Stimulated activated CD4-positive, alpha-beta T cell treated with anti-CD3 and anti-CD28 coated beads, Interleukin-4, amount 100 ng/mL, for 24 hours (primary cell): Measurements from ENCODE around the gene PCGF1.
"Not testable (repeated sequence)": the region's sequence is repeated elsewhere in the genome, so short reads cannot be mapped to it uniquely, and the experiment has no call there.

Experiments used
- DNase-seq: peaks from one replicate; pipeline ENCODE4 v3.0.0-alpha.2; 2020

PCGF1 gene

DNA sequence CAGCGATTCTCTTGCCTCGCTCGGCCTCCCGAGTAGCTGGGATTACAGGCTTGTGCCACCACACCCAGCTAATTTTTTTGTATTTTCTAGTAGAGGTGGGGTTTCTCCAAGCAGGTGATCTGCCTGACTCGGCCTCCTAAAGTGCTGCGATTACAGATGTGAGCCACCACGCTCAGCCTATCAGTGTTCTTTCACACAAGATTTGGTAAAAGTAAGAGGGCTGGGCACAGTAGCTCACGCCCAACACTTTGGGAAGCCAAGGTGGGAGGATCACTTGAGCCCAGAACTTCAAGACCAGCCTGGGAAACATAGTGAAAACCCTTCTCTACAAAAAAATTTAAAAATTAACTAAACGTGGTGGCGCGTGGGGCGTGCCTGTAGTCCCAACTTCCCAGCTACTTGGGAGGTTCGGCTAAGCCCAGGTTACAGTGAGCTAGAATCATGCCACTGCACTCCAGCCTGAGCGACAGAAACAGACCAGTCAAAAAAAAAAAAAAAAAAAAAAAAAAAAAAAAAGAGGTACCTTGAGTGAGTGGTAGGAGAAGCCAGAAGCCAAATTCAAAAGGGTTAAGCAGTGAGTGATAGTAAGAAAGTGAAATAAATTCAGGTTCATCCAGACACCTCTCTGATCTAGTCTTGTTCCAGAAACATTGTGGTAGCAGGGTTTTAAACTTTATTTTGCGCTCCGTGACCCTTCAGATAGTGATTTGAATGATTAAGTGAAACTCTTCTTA lies 36.0 kb downstream of the PCGF1 start:
- DNase-seq: no peak

DNA sequence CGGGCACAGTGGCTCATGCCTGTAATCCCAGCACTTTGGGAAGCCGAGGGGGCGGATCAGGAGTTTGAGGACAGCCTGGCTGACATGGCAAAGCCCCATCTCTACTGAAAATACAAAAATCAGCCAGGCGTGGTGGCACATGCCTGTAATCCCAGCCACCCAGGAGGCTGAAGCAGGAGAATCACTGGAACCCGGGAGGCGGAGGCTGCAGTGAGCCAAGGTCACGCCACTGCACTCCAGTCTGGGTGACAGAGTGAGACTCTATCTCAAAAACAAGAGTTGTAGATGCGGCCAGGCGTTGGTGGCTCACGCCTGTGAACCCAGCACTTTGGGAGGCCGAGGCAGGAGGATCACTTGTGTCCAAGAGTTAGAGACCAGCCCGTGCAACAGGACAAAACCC lies 36.8 kb downstream of the PCGF1 start:
- not testable (repeated sequence) for DNase-seq

DNA sequence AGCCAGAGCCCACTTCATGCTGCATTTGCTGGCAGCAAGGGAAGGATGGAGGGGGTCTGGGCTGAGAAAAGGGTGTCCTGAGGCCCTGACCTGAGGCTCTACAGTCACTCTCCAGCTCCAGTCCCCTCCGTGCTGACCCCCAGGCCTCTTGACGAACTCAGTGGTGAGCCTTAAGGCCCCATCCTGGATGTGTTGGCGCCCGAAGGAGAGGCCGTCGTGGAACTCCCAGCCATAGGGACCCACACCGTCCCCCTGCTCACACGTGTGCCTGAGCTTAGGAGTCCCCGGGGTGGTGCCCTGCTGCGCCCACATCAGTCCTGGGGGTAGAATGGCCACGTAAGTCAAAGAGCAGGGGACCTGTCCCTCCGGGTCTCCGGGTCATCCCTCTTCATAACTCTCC lies 43.1 kb downstream of the PCGF1 start:
- DNase-seq: no peak

DNA sequence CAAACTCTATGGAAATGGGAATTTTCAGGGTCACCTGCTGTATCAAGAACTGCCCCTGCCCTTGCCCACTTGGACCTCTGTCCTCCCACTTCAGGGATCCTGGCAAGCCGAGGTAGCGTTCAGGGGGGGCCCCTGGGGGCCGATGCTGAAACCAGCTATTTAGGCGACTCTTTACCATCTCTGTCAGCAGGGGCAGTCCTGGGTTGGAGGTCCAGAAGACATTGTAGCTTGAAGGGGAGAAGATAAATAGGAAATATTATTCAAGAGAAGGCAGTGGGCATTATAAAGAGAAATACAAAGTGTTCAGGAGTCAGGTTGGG lies 44.7 kb downstream of the PCGF1 start:
- no peak for DNase-seq

DNA sequence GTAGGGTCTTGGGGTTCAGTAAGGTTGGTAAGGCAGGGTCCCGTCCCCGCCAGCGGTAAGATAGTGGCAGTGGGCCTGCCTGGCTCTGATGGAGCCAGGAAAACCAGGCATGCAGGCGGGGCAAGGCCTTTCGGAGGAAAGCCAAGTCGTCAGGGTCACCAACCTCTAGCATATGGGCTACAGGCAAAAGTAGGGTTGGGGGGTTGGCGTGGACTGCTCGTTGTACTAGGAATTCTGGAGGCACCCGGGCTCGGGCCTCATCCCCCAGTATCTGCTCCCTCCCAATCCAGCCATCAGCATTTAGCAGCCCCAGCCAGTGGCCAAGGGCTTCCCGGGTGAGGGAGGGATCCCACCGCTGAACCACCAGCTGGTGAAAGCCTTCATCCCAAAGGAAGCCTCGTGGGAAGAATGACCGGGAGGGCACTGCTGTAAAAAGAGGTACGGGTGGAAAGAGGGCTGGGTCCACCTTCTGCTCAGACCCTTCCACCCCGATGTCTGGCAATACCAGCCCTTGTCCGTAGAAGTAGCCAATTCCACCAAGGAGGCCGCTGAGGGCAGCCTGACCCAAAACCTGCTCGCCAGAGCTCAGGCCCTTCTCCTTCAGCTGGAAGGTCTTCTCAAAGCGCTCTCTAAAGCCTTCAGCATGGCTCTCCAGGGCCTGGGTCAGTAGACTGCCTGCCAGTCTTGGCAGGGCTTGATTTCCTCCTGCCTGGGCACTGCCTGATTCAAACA lies 45.3 kb downstream of the PCGF1 start:
- no peak for DNase-seq

- DNase-seq: no peak
Measured at GRCh38 chr2:74461187-74462053, 46.1 kb downstream of the PCGF1 start.

DNA sequence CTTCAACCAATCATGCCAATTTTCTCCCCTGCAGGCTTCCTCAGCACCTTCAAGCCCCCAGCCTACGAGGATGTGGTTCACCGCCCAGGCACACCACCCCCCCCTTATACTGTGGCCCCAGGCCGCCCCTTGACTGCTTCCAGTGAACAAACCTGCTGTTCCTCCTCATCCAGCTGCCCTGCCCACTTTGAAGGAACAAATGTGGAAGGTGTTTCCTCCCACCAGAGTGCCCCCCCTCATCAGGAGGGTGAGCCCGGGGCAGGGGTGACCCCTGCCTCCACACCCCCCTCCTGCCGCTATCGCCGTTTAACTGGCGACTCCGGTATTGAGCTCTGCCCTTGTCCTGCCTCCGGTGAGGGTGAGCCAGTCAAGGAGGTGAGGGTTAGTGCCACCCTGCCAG lies 47.3 kb downstream of the PCGF1 start:
- not testable (repeated sequence) for DNase-seq

GRCh38 chr2:74459503-74460118 lies 47.9 kb downstream of the PCGF1 start:
- not testable (repeated sequence) for DNase-seq

- no peak for DNase-seq
Measured at GRCh38 chr2:74458938-74459363, 48.5 kb downstream of the PCGF1 start.

GRCh38 chr2:74458132-74458937 lies 49.2 kb downstream of the PCGF1 start, which contains the start of gene WBP1:
WBP1 (plus strand) TSS chr2:74458438; CDS start chr2:74458603, 165 bp downstream.
- DNase-seq: peak; percentile 100

- peak; percentile 82 for DNase-seq
Measured at GRCh38 chr2:74457549-74458131, 49.9 kb downstream of the PCGF1 start.

DNA sequence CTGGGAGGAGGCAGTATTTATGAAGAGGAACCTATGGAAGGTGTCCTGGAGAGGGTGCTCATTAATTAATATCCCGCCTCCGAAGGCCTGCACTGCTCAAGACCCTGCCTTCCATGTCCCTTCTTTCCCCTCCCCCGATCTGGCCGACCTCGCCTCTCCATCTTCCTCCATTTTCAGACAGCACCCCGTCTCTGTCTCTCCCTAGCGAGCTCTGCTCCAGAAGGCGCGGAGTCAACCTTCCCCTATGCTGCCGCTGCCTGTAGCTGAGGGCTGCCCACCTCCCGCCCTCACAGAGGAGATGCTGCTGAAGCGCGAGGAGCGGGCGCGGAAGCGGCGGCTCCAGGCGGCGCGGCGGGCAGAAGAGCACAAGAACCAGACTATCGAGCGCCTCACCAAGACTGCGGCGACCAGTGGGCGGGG lies 50.4 kb downstream of the PCGF1 start:
- no peak for DNase-seq
